ENCODE measurements around the gene DGKB.
"Not testable (repeated sequence)": the region's sequence is repeated elsewhere in the genome, so short reads cannot be mapped to it uniquely, and the experiment has no call there.

Gene DGKB

DNA sequence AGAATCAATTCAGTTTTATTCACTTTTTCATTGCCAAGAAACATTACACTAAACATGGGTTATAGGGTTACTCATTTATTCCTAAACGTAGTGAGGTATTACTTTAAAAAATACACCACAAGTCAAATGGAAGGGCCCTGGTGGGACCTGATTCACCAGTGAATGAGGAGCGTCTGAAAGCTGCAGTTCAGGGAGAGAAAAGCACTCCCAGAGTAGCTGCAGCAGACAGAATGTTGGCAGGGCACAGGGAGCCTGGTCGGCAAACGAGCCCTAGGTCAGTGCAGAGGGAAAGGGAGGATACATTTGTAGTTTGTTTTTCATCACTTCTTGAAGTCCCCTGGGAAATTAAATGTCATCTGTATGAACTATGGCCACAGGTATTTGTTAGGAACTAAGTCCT, 551.4 kb downstream of the DGKB start:
- no peak for DNase-seq

DNA sequence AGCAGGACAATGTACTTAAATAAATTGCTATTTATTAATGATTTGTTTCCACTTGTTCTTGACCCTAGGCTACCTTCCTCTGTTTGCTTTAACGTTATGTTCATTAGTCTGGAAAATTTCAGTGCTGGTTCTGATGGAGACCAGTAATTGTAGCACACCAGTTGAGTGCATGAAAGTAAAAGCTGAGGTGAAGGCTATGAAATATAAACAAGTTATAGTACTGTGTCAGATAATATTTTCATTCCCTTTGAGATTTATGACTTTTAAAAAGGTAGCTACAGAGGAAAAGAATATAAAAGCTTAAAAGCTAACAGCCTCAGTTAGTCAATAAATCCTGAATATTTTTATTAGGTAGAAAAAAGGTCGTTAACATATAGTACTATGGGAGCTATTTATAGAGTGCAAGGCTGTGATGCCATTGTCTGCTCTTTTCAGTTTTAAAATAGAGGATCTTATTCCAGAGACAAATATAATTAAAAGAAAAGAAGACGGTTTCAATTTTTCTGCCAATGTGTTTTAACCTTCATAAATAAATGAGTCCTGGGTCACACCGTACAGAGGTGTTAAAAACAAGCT, 561.3 kb downstream of the DGKB start:
- no peak for DNase-seq

DNA sequence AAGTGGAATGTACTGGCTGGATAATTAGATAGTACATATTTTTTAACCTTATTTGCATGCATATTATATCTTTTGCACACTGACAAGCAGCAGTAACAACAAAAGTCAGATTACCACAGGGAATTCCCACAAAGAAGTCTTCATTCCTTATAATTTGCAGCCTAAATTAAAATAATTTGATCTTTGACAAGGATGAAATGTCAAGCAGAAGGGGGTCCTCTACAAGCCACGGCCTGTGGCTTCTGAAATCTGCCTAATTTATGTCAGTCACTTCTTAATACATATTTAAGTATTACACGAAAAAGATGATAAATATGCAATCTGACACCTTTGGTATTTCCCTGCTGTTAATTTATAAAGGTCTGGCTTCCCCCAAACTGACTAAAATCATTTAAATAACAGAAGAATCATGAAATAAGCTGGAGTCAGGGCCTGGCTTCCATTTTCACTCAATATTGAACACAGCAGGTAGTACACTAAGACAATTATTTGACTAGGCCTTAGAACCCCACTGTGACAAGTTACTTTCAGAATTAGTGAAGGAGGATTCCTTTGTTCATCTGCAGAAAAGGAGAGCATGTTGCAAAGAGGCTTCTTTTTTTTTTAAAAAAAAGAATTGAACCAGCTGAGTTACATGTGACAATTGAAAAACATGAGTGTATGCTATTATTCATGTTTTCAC, 562.0 kb downstream of the DGKB start:
- DNase-seq = no peak

DNA sequence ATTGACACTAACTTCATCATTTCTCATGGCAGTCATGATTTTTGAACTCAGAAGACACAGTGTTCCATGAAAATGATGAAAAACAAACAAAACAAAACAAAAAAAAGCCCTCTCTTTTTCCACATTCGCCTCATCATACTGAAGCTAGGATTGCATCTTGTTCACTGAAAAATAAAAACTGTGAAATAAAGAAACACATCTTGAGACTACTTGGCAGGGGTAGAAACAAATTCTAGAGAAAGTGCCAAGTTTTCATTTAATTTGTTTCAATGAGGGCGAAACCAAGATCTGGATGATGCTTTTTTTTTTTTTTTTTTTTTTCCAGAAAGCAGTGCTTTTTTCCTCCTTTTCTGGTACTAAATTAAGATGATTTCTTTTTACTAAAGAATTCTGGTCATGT, 562.7 kb downstream of the DGKB start:
- no peak for DNase-seq

DNA sequence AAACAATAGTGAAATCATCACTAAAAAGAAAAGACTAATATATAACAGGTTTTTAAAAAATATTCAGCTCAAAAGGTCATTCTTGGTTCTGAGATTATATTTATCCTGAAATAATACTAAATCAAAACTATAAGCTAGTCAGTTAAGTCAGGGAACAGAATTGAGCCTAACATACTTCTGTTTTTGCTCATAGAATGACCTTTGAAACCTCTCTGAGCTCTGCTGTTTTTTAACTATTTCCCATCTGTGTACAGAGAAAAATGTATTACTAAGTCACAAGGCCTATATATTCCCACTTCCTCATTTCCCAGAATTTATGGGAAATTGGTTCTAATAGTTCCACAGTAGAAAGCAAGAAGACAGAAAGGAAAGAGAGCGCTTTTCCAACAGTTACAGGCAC, 566.3 kb downstream of the DGKB start:
- DNase-seq = no peak

DNA sequence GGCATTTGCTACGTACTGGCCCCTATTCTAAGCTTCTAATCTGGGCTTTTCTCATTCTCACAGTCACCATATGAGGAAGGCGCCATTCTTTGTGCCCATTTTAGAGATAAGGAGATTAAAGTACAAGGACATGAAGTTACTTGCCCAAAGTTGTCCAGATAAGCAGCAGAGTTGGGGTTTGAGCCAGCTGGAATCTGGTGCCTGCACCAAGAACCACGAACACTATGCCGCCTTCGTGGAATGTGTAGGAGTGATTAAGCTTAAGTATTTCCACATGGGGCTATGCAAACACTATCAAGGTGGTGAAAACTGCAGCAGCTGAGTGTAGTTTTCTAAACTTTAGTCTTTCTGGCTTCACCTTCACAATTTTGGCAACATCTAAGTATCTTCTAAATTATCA, 570.4 kb downstream of the DGKB start:
- DNase-seq = no peak

DNA sequence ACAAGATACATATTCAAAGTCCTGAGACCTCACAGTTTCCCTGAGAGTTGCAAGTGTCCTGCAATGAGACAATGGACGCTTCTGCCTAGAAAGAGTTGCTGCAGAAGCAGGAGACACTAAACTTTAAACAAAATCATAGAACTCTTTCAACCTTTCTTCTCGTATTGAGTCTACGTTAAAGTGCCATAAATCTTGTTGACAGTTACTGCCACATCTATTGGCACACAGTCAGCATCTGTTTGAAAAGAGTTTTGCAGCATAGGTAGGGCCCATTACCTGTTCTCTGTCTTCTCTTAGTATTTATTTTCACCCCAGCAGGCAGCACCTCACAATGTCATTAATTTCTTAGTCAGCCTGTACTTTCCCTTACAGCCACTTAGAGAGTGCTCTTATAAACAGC, 577.8 kb downstream of the DGKB start:
- DNase-seq = no peak

DNA sequence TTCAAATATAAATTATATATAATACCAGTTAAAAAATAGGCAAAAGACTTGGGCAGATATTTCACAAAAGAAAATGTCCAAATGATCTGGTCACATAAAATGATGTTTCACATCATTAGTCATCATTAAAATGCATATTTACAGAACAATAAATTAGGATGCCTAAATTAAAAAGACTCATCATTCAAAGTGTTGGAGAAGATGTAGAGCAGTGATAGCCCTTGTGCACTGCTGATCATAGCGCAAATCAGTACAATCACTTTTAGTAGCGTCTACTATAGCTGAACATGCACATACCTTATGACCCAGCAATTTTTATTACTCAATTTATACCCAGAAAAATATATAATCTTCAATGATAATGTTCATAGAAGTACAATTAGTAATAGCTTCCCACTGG, 579.8 kb downstream of the DGKB start:
- no peak for DNase-seq

DNA sequence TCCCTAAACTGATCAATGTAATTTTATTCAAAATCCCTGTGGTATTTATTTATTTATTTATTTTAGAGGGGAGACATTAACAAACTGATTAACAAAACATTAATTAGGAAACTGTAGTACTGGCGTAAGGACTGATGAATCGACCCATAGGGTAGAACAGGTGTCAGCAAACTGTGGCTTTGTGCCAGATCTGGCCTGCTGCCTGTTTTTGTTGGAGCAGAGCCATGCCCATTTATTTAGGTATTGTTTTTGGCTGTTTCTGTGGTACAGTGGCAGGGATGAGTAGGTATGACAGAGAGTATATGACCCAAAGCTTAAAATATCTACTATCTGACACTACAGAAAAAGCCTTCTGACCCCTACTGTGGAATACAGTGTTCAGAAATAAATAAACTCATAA, 580.6 kb downstream of the DGKB start:
- no peak for DNase-seq

DNA sequence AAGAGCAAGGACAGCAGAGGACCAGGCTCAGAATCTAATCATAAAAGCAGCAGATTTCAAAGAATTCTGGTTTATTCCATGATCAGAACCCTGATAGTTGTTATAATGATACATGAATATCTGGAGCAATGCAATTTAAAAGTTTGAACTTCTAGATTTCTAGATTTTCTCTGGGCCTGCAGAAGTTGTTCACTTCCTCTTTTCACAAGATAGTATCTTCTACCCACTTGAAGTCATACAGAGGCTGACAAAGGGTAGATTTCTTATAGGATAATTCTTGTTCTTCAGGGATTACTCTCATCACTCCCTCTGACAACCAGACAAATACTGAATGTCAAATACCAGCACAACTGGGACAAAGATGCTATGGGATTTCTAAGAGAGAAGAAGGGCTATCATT, 593.1 kb downstream of the DGKB start:
- no peak for DNase-seq

DNA sequence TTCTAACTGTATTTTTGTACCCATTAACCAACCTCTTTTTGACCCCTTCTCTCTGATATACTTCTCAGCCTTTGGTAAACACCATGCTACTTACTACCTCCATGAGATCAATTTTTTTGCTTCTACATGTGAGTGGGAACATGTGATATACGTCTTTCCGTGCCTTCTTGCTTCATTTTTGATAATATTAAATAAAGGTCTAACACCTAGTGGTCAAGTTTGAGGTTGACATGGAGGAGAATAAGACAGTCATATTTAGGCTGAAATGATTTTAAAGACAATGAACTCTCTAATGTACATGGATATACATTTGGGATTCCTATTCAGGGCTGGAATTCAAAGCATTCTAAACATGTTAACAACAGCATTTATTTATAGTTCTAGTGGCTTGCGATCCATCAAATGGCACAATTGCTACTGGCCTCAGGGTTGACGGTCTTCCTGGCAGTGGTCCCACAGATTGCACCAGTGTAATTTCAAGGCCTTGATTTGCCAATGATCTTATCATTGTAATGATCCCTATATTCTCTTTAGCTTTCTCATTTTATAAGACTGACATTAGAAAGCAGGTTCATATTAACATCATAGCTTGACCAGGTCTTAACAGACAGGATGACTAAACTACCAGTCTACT, 597.2 kb downstream of the DGKB start:
- DNase-seq = no peak

DNA sequence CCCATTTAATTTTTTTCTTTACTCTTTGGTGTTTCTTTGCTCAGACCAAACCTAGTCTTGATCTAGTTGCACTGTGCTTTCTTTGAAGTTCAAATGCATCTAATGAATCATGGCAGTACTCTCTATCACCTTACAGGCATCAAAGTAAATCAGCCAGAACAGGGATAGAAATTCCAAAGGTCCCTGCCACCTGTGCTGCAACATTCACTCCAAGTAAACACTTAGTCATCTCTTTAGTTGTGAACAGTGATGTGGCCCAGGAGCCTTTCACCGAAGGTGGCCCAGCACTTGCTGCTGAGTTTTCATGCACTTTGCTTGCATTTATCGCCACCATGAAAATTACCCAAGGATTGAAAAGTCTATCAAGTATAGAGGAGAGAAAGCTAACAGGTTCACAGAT, 599.0 kb downstream of the DGKB start:
- DNase-seq = no peak

DNA sequence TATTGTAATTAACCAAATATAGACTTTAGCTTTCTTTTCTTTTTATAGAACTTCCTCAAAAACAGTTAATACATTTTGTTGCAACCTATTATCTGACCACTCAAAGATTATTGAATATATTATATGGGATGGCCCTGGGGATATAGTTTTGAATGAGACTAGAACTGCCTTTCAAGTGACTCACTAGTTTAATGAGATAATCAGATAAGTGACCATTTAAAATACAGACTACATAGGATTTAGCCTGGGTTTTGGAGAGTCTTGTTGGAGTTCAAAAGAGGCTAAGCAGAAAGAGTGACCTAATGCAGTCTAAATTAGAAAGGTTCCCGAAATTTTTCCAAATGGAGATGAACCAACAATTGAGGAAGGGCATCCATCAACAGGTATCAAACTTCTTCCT, 607.9 kb downstream of the DGKB start:
- no peak for DNase-seq

DNA sequence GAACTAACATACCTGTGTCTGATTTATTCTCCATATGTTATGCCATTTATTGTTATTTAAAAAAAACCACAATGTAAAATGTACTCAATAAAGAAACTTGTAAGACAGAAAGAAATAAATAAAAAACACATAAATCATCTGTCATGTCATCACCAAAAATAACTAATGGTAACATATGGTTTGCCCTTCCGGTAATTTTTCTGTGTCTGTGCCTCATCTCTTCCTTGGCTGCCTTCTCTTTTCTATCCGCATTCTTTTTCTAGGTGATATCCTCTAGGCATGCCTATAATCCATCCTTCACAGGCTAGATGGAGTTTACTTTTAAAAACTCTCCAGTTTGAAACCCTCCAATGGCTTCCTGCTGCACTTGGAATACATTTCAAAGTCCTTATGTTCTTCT, 609.1 kb downstream of the DGKB start:
- no peak for DNase-seq

DNA sequence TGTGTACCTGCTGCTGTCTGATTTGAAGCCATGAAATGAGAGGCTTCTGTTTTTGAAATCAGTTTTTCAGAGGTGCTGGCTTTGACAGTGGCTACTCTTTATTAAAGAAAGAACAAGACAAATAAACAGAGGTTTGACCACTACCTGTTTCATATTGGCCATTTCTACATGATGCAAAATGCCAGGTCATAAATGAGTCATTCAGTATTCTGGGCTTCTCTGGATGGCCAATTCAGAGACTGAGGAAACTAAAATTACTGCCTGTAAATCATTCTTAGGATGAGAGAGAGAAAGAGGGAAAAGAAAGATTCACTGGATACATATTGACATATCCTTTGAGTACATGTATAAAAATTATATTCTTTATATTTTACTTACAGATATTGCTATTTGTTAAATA, 609.8 kb downstream of the DGKB start:
- DNase-seq = no peak

DNA sequence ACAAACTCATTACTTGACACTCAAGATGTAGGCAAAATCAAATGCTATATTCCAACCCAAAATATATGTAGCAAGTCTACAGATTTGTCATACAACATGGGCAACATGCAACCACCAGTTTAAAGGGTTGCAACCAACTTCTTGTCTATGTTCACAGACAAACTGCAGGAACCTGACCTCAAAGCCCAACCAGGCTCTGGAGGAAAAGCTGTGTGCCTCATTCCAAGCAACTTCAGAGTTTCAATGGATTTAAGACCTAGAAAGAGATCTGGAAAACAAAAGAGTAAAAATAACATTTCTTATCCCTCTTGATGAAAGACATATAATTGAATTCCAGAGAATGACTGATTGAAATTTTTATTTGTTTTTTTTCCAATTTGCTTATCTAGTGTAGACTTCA, 612.6 kb downstream of the DGKB start:
- no peak for DNase-seq

DNA sequence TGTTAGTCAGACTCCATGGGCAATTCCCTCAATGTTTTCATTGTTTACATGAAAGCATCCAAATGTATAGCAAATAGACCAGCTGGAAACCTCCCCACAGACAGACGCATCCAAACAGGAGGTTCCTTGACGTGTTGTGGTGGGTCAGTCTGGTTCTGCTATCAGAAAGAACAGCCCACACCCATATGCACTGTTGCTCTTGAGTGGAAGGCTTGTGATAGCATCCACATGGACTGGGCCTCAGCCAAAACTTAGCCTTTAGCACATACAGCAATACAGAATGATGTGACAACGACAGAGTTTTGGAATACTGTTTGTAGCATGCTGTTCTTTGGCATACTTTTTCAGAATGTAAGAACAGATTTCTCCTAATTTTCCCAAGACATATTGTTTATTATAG, 613.9 kb downstream of the DGKB start:
- no peak for DNase-seq

DNA sequence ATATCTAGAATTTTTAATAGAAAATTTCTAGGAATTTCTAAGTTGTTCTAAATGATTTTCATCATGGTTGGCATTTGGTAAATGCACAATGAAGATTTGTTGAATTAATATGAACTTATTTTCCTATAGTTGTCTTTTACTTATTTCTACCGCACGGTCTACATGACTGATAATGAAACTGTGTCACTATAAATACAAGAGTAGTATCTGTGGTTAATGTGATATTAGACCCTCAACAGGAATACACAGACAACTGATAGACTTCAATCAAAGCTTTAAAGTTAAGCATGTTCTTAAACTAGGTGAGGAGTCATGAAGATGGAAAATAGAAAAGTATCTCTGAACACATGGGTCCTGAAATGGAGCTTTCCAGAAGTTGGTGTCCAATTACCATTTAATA, 615.2 kb downstream of the DGKB start:
- no peak for DNase-seq

DNA sequence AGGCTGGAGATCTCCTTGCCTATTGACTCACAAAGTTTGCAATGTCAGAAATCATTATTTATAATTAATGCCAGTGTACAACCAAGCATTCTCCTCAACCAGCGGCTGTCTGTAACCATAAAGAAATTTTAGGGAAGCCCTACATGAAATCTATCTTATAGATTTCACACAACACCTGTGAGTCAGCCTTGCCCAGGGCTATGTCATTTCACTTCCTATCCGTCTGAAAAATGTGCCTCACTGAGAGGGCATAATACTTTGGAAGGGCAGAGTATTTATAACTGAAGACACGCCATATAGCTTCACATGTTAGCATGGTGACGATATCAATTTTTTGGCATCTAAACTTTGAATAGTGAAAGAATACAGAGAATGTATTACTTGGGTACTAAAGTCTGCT, 616.5 kb downstream of the DGKB start:
- no peak for DNase-seq

DNA sequence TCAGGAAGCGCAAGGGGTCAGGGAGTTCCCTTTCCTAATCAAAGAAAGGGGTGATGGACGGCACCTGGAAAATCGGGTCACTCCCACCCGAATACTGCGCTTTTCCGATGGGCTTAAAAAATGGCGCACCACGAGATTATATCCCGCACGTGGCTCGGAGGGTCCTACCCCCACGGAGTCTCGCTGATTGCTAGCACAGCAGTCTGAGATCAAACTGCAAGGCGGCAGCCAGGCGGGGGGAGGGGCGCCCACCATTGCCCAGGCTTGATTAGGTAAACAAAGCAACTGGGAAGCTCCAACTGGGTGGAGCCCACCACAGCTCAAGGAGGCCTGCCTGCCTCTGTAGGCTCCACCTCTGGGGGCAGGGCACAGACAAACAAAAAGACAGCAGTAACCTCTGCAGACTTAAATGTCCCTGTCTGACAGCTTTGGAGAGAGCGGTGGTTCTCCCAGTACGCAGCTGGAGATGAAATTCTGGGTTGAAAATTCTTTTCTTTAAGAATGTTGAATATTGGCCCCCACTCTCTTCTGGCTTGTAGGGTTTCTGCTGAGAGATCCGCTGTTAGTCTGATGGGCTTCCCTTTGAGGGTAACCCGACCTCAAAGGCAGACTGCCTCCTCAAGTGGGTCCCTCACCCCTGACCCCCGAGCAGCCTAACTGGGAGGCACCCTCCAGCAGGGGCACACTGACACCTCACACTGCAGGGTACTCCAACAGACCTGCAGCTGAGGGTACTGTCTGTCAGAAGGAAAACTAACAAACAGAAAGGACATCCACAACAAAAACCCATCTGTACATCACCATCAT, 623.3 kb downstream of the DGKB start:
- DNase-seq = not testable (repeated sequence)

DNA sequence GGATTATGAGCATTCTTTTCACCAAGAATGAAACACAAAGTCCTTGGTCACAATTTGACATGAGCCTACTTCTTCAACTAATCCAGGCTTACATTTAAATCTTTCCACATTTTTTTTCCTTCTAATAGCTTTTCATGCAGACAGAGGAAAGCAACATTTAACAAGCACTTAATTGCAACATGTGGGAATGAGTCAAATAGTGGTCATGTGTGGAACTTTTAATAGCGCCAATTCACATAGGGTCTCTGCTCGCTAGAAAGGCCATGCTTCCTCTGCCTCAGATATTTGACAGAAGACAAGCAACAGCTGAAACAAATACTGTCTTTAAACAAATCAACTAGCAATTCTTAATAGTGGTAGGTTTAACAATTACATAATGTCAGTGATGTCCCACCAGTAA, 627.2 kb downstream of the DGKB start:
- DNase-seq = no peak

DNA sequence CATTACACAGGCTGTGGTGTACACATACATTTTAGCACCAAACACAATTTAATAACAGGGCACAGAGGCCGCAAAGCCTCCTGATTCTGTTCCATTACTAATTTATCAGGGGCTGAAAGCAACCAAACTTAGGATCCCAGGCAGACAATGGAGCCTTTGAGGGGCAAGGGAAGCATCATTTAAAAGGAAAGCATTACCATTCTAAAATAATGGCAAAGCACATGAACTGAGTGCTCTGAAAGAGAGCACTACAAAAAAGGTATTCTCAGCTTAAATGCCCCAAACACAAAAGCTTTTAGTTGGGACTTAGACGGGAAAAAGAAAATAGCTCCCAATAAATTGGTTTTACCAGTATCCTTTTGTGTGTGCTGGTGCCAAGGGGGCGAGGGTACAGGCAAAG, 631.1 kb downstream of the DGKB start:
- no peak for DNase-seq

DNA sequence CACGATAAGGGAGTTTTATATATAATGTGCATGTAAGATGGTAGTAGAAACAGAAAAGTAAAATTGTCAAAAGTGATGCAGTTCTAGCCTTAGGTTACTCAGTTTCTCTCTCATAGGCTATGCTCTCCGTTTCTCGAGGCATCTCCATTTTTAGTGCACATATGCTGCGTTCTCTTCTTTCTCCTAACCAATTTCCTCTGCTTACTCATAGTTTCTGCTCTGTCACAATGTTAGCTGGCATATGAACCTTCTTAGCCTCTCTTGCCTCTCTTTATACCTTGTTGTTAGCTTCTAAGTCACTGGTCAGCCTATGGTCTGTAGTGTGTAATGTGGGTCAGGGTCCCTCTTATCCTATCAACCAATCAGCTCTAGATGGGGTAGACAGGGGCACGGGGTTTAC, 632.5 kb downstream of the DGKB start:
- DNase-seq = no peak

DNA sequence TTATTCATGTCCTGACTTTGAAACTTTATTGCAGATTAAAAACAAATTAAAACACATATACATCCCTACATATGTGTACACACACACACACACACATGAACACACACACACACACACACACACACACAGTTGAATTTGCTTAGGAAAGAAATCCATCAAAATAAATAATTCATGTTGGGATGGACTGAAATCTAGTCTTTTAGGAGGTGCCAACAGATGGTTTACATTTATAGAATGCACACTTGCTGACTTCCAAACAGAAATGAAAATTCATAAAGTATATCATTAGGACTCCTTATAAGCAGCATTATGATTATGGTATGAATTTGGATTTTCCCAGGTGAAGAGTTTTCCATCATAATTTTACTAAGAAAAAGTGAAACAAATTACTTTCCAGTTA, 642.5 kb downstream of the DGKB start:
- DNase-seq = no peak

Data from inflammatory macrophage treated with lipopolysaccharide for 1 hour (primary cell).